ENCODE results near the gene LRBA. TPM values are rescaled to one million over a fixed set of nuclear protein-coding genes. Genes with fewer than 3 reads are reported as not detected.
"Not testable (repeated sequence)": the region's sequence is repeated elsewhere in the genome, so short reads cannot be mapped to it uniquely, and the experiment has no call there.

The LRBA gene
- total RNA-seq, 1 experiment from 2014 or later, result 23.0 TPM

GRCh38 chr4:150974252-150974640 is 40.8 kb downstream of the LRBA start:
- DNase-seq (ENCODE audit: low read depth), result no peak

DNA sequence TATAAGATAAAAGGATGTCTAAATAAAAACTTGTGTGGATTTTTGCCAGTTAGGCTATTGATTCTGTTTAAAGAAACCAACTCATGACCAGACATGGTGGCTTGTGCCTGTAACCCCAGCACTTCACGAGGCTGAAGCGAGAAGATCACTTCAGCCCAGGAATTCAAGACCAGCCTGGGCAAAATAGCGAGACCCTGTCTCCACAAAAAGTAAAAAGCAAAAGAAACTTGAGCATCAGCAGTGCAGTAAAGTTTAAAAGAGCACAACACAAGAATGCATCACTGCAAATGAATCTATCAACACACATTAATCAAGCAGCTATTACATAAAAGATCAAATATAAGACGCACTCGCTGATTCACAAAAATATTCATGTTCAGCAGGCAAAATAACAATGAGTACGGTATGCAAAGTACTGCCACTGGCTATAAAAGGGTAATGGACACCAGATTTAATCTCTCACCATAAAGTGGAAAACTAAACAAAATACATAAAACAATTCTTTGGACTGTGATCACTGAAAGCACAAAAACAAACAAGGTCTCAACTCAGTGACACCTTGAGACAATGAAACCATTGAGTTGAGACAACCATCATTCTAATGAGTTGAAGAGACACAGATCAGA is 41.3 kb downstream of the LRBA start:
- no peak for DNase-seq (ENCODE audit: low read depth)

GRCh38 chr4:150972592-150972991 is 42.5 kb downstream of the LRBA start:
- DNase-seq (ENCODE audit: low read depth), result no peak

GRCh38 chr4:150971901-150972300 is 43.2 kb downstream of the LRBA start:
- no peak for DNase-seq (ENCODE audit: low read depth)

- no peak for DNase-seq (ENCODE audit: low read depth)
Observed at GRCh38 chr4:150970685-150971151, 44.4 kb downstream of the LRBA start.

GRCh38 chr4:150964754-150965153 is 50.3 kb downstream of the LRBA start:
- DNase-seq (ENCODE audit: low read depth), result no peak

- DNase-seq (ENCODE audit: low read depth), result not testable (repeated sequence)
Observed at GRCh38 chr4:150963602-150964345, 51.3 kb downstream of the LRBA start.

GRCh38 chr4:150962245-150962644 is 52.8 kb downstream of the LRBA start:
- DNase-seq (ENCODE audit: low read depth), result no peak

DNA sequence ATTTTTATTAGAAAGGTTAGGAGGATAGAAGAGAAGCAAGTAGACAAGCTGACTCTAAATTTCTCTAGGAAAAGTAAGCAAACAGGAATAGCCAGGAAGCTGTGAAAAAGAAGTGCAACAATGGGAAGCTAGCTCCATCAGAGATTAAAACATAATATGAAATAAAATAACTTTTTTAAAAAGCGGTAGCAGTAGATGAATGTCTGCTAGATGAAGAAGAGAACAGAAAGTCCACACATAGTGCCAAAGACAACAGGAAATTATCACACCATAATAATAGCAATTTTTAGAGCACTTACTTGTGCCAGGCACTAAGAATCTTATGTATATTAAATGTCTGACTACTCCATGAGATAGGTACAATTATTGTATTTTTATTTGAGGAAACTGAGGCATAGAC is 53.5 kb downstream of the LRBA start:
- no peak for DNase-seq (ENCODE audit: low read depth)

GRCh38 chr4:150960818-150961217 is 54.3 kb downstream of the LRBA start:
- peak; percentile 20 for DNase-seq (ENCODE audit: low read depth)

DNA sequence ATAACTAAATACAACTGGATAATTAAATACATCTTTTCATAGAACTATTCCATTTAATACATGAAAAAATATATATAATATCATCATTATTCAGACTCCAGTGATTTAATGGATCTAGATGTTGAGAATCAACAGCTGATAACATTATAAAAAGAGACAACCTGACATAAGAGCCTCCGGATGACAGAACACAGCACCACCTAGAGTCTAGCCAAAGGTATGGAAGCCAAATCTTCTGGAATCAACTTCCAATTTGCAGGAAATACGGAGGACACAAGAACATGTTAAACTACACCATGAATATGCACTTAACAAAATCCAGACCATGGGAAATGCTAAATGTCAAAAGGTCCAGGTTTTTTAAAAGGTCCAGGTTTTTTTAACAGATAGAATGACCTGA is 55.0 kb downstream of the LRBA start:
- peak; percentile 42 for DNase-seq (ENCODE audit: low read depth)

DNA sequence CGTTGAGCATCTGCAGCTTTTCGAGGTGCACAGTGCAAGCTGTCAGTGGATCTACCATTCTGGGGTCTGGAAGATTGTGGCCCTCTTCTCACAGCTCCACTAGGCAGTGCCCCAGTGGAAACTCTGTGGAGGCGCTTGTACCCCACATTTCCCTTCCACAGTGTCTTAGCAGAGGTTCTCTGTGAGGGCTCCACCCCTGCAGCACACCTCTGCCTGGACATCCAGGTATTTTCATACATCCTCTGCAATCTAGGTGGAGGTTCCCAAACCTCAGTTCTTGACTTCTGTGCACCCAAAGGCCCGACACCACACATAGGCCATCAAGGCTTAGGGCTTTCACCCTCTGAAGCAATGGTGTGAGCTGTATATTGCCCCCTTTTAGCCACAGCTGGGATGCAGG is 57.1 kb downstream of the LRBA start:
- DNase-seq (ENCODE audit: low read depth), result not testable (repeated sequence)

- not testable (repeated sequence) for DNase-seq (ENCODE audit: low read depth)
Observed at GRCh38 chr4:150957095-150957494, 58.0 kb downstream of the LRBA start.

- not testable (repeated sequence) for DNase-seq (ENCODE audit: low read depth)
Observed at GRCh38 chr4:150953916-150954315, 61.2 kb downstream of the LRBA start.

GRCh38 chr4:150952167-150952845 is 62.8 kb downstream of the LRBA start:
- no peak for DNase-seq (ENCODE audit: low read depth)

GRCh38 chr4:150950657-150951288 is 64.3 kb downstream of the LRBA start:
- DNase-seq (ENCODE audit: low read depth), result no peak

DNA sequence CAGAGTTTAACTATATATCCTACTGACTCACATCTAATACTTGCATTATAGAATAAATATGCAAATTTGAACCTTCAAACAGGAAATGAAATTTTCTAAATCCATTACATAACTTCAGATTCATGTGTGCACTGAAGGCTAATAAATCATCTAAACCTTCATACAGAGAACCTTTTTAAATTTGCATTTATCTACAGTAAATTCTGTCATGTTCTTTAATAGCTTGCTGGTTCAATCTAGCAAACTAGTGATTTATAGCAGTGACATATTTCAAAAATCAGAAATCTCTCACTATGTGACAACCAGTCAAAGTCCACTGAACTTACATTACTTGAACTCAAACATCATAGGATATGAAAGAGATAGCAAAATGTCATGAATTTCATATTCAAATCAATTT is 65.1 kb downstream of the LRBA start:
- DNase-seq (ENCODE audit: low read depth), result no peak

DNA sequence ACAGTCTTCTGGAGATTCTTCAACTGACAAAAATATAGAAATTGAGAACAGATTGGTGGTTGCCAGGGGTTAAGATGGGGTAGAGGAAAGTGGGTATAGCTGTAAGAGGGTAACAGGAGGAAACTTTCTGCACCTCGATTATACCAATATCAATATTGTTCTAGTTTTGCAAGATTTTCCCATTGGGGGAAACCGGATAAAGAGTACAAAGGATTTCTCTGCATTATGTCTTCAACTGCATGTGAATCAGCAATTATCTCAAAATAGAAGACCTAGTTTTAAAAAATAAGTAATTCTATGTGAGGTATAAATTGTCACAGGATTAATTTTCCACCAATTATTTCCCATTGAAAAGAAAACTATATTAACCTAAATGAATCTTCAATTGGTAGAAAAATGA is 65.7 kb downstream of the LRBA start:
- DNase-seq (ENCODE audit: low read depth), result no peak

DNA sequence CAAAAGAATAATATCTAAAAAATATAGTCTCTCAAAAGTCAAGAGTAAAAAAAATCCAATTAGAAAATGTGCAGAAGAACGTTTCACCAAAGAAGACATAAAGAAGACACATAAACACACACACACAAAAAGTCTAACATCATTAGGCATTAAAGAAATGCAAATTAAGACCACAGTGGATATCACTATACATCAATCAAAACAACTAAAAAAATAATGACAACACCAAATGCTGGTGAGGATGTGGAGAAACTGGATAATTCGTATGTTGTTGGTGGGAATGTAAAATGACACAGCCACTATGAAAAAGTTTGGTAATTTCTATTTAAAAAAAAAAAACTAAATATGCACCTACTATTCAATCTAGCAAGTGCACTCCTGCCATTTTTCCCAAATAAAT is 66.4 kb downstream of the LRBA start:
- DNase-seq (ENCODE audit: low read depth), result no peak

- DNase-seq (ENCODE audit: low read depth), result no peak
Observed at GRCh38 chr4:150948074-150948473, 67.0 kb downstream of the LRBA start.

- DNase-seq (ENCODE audit: low read depth), result no peak
Observed at GRCh38 chr4:150944660-150945059, 70.4 kb downstream of the LRBA start.

- DNase-seq (ENCODE audit: low read depth), result no peak
Observed at GRCh38 chr4:150943818-150944217, 71.3 kb downstream of the LRBA start.
